GM08714 (cell line): ENCODE data around the gene KIN.
"Not testable (repeated sequence)": the region's sequence is repeated elsewhere in the genome, so short reads cannot be mapped to it uniquely, and the experiment has no call there.

ENCODE experiments used
- H3K4me3 ChIP-seq: fragments of 200-500 bp; sonication (Bioruptor generic); 2 replicates; pipeline ENCODE4 v1.5.1; 2014; ENCODE audit warnings: mild to moderate bottlenecking, low read length, inconsistent platforms
- ZNF274 ChIP-seq: IDR thresholded peaks from 2 replicates; pipeline ENCODE4 v1.6.1; 2012; ENCODE audit warnings: mild to moderate bottlenecking, low read depth, low read length

The KIN gene

DNA sequence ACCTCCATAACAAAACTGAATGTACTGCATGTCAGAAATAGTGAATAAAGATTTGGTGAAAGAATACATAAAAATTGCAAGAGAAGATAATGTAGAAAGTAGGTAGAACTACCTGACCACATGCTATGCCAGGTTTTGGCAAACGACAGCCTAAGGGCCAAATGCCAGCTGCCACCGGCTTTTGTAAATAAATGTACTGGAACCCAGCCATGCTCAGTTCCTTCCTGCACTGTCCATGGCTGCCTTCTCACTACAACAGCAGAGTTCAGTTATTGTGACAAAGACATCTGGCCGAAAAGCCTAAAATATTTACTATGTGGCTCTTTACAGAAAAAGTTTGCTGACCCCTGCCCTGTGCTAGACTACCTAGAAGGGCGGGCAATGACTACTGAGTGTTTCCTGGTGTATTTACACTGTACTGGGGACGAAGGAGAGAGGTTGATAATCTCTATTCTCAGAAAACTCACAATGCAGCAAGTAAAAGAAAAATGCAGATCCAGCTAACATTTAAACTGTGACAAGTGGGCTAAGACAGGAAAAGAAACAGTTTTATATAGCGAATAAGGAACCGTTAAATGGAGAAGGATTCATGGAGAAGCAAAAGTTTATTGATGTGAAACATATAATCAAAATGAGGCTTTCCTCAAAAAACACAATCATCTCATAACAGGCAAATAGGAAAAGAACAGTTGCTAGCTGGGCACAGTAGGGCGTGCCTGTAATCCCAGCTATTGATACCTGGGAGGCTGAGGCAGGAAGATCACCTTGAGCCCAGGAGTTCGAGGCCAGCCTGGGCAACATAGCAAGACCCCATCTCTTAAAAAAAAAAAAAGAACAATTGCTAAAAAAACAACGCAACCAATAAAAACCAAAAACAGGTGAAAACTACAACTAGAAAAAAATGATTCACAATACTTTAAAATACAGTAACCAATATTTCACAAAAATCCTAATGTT lies 13.7 kb downstream of the KIN start:
- no peak for TF ChIP-seq ZNF274
- H3K4me3 ChIP-seq = no peak overlapping the region

DNA sequence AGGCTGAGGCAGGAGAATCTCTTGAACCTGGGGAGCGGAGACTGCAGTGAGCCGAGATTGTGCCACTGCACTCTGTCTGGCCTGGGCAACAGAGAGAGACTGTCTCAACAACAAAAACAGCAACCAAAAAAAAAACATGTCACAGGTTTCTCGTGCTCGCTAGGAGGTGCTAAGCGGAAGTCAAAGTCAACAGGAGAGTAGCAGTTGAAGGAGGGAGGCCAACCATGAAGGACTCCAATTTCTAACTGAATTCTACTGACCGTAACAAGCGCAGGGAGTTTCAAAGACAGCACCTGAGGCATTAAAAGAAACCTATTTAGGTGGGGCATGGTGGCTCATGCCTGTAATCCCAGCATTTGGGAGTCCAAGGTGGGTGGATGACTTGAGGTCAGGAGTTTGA lies 19.4 kb downstream of the KIN start:
- H3K4me3 ChIP-seq = no peak overlapping the region
- no peak for TF ChIP-seq ZNF274

DNA sequence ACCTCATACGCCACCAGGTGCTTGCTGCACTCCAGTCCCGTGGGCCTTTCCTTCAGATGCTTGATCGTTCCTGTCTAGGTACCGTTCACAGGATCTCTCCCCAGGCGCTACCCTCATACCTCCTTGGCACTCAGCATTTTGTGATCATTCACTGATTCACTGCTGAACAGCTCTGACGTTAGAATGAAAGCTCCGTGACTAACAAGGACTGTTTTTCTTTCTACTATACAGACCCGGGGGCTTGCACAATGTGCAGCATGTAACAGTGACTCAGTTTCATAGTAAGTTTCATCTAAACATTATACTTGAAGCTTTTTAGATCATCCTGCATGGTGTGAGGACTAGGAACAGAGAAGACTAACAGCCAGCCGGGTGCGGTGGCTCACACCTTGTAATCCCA lies 20.6 kb downstream of the KIN start:
- no peak overlapping the region for H3K4me3 ChIP-seq
- TF ChIP-seq ZNF274 = no peak

DNA sequence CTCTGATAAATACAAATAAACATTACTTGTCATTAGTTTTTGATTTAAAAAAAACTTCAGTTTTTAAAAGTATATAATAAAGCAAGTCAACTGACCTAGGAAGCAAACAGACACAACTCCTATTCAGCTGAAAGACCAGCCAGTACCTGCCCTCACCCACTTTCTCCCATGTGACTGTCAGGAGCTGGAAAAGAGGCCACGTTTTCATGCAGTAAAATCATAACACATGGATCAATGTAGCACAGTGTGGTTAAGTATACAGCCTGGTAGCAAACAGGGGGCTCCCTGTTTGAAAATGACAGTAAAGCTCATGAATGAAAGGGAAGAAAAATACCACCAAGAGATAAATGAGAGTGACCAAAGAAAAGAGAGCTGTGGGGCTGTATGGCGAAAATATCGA lies 21.6 kb downstream of the KIN start:
- TF ChIP-seq ZNF274 = no peak

DNA sequence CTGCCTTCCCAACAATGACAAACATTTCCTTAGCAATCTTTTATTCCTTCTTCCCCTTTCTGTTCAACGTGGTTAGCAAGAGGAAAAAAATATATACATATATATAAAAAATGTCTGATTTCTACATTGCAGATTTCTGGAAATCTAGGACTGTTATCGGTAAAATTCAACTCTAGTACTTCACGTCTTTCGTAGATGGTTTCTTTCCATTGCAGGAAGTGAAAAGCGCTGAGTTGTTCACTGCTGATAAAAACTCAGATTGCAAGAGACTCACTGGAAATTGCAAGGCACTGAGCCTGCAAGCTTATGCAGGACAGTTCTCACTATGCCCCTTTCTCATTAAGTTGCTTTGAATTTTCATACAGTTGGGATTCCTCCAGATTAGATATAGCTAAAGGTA lies 23.9 kb downstream of the KIN start:
- no peak for TF ChIP-seq ZNF274
- H3K4me3 ChIP-seq = no peak overlapping the region

More for the DNA sequence above, 21.6 kb downstream of the KIN start:
- H3K4me3 ChIP-seq = no peak overlapping the region

DNA sequence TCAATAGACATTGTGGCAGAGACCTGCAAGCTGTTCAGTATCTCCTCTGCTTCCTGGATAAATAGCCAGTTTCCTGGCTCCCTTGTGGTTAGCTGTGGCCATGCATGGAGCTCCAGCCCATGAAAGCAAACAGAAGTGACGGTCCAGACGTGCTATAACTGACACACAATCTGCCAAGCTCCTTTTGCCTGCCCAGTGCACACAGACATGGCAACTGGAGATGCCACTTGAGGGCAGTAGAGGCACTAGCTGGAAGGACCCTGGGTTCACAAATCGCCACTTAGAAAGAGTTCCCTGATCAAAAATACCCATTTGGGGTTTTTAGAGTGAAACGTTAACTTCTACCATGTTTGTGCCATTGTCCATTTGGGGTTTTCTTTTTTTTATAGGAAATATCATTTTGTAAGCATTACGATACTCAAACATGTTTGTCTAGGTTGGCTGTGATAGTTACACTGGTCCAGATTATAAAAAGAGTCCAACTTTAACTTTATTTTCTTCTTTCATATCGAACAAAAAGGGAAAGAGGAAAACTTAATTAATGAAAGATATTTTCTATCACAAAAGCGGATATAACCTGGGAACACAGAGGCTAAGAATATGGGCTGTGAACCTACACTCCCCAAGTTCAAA lies 31.3 kb downstream of the KIN start:
- TF ChIP-seq ZNF274 = no peak
- no peak overlapping the region for H3K4me3 ChIP-seq

DNA sequence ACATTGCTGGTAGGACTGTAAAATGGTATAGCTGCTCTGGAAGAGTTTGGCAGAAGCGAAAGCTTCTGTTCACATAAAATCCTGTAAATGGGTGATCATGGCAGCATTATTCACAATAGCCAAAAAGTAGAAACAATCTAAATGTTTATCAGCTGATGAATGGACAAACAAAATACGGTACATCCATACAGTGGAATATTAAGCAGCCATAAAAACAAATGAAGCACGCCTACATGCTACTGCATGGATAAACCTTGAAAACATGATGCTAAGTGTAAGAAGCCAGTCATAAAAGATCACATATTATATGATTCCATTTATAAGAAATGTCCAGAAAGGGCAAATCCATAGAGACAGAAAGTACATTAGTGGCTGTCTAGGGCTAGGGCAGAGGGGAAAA lies 32.7 kb downstream of the KIN start:
- no peak overlapping the region for H3K4me3 ChIP-seq
- no peak for TF ChIP-seq ZNF274

DNA sequence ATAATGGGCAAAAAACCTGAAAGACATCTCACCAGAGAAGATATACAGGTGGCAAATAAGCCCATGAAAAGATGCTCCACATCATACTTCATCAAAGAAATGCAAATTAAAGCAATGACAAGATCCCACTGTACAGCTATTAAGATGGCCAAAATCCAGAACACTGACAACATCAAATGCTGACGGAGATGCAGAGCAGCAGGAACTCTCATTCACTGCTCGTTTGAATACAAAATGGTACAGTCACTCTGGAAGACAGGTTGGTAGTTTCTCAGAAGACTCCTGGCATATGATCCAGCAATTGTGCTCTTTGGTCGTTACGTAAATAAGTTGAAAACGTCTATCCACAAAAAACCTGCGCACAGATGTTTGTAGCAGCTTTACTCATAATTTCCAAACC lies 35.5 kb downstream of the KIN start:
- TF ChIP-seq ZNF274 = no peak
- no peak overlapping the region for H3K4me3 ChIP-seq

DNA sequence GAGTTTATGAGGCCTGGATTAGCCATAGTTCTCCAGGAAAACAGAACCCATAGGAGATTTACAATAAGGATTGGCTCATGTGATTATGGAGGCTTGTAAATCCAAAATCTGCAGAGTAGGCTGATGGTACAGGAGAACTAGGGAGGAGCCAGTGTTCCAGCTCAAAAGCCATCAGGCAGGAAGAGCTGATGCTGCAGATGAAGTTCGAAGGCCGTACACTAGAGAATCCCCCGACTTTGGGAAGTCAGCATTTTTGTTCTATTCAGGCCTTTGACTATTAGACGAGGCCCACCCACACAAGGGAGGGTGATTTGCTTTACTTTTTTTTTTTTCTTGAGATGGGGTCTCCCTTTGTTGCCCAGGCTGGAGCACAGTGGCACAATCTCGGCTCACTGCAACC lies 37.6 kb downstream of the KIN start:
- no peak overlapping the region for H3K4me3 ChIP-seq
- no peak for TF ChIP-seq ZNF274

DNA sequence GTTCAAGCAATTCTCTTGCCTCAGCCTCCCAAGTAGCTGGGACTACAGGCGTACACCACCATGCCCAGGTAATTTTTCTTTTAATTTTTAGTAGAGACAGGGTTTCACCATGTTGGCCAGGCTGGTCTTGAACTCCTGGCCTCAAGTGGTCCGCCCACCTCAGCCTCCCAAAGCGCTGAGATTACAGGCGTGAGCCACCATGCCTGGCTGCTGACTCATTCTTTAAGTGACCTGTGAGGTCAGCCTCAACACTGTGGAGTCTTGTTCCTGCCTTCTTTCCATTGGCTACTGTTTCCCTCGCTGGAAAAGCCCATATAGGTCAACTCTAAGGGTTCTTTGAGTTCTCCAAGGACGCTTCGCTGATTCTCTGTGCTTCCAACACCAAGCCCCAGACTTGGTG lies 39.2 kb downstream of the KIN start:
- not testable (repeated sequence) for H3K4me3 ChIP-seq

DNA sequence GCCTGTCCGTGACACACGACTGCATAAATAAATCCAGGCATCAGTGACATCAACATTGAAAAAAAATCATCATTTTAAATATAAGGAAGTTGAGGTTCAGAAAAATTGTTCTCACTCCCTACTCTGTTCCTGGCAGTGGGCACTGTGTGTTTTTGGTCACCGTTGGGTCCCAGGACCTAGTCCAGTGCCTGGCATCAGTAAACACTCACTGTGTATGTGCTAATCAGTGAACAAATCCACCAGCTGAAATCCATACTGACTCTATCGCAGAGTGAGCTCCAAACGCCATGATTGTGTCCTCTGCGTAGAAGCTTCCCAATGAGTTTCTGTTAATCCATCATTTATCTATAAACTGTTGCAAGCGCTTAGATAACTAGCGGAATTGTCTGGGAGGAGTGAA lies 43.5 kb downstream of the KIN start:
- H3K4me3 ChIP-seq = no peak overlapping the region
- no peak for TF ChIP-seq ZNF274

DNA sequence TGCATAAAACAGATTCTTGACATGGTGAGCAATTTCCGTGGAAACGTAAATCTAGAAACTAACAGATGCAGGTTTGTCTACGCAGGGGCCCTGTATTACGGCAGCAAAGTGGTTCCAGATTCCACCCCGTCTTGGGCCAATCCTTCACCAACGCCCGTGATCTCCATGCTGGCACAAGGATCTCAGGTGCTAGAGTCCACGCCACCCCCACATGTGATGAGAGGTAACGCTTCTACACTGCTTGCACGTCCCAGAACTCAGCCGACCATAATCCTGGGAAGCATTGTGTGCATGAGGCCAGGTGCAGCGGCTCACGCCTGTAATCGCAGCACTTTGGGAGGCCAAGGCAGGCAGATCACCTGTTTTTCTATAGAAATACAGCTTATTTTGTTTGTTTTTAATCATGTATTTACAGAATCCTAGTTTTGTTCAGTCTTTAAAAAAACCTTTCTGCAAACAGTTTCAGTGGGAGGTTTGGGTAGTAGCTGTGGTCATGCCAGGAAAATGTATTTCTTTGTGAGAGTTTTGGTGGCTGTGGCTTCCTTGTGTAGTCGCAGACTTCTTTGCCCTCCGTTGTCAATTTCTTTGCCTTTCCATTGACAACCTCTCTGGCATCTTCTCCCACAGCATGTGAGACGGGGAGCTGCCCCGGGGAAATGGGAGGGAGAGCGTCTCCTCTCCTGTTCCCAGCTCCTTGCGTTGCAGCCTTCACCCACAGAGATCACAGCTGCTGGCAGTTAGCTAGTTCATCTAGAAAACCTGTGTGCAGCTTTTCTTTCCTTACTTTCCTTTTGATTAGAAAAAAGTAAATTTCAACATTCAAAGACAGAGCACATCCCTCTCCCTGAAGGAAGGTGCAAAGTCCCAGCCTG lies 49.0 kb downstream of the KIN start:
- no peak for TF ChIP-seq ZNF274
- no peak overlapping the region for H3K4me3 ChIP-seq

DNA sequence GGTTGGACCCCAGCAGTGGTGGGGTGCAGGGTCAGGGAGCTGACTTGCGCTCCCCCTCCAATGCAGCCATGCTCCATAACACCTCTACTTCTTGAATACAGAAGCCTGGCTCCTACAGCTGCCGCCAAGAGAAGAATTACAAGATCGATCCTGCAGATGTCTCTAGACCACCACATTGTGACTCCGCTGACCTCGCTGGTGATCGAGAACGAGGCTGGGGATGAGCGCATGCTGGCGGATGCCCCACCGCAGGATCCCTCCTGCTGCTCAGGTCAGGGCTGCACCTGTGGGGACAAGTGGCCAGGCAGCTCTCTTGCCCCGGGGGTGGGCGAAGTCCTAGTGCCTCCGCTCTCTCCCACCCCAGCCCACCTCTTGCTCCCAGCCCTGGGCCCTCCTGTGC lies 53.0 kb downstream of the KIN start:
- no peak for TF ChIP-seq ZNF274
- H3K4me3 ChIP-seq = no peak overlapping the region

DNA sequence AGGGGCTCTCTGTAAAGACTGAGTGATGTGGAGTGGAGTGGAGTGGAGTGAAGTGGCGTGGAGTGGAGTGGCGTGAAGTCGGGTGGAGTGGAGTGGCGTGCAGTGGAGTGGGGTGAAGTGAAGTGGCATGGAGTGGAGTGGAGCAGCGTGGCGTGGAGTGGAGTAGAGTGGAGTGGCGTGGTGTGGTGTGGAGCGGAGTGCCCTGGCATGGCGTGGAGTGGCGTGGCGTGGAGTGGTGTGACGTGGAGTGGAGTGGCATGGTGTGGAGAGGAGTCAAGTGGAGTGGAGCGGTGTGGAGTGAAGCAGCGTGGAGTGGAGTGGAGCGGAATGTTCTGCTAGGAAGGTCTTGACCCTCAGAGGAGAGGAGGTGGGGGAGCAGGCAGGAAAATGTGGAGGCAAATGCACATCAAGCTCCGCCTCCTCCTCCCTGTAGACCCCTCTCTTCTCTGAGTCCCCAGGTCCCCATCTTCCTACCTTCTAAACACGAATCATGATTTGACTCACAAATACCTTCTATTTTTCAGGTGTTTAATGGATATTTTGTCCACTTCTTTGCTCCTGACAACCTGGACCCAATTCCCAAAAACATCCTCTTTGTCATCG lies 64.8 kb downstream of the KIN start:
- TF ChIP-seq ZNF274 = no peak
- no peak overlapping the region for H3K4me3 ChIP-seq

DNA sequence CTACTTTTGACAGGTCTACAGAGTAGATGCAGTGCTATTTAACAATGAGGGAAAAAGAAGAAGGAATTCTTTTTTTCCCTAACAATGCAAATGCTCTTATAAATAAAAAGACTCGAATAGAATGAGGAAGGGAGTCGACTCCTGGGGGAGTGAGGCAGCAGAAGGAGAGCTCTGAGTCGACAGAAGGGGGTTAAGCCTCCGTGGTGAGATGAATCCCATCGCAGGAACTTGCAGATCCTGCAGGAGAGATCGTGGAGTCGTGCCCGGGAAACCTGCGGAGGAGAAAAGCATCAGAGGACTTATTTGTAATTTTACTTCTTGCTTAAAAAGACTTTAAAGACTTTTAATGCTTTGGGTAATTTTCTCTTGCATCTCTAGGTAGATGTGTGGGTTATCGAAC lies 67.3 kb downstream of the KIN start:
- no peak overlapping the region for H3K4me3 ChIP-seq
- no peak for TF ChIP-seq ZNF274
